ENCODE data around the gene MPP2.

DNA sequence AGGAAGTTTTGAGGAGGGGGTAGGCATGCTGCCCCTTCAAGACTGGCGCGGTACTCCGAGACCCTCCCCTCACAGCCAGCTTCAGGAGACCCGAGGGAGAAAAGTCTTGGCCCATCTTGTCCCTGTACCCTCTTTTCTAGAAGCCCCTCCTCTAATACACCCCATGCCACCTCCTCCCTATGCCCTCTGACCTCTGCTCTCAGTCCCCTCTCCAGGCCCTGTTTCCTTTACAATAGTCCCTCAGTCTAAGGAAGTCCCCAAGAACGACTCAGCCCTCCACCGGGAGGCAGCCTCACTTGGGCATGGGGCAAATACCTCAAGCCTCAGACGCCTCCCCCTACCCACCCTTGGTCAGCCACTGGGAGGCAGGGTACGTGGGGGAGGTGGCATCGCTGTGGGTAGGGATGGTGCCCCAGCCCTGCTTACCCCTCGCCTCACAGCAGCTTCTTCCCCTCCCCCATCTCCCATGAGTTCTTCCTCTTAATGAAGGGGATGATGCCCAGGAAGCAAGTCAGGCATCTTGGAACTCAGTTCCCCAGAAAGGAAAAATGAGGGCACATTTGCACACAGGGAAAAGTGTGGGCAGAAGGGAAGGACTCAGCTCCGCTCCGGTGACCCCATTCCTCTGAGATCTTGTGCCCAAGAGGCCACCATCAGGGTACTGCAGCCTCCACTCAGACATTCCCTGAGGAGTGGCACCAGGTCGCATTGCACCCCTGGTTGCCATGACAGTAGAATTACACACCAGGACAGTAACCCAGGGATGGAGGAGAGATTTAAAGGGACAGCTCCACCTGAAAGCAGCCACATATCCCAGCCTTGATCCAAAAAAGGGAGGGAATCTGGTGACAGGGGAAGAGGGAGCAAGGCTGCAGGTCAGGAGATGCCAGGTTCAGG lies 6.2 kb downstream of the MPP2 start:
- TF ChIP-seq CTCF (IDR thresholded peaks at IDR 0.05) (no peak), POLR2A (IDR thresholded peaks at IDR 0.05) (no peak)
